GM12864 (cell line): ENCODE data around the gene BAG2.

Experiments used
- DNase-seq: peaks from one replicate; pipeline ENCODE4 v3.0.0-alpha.2; 2011; ENCODE audit warnings: low read depth
- H3K4me3 ChIP-seq: 2 replicates; pipeline ENCODE4 v1.5.1; 2011; ENCODE audit warnings: mild to moderate bottlenecking, low read depth, low read length, control low read depth
- CTCF ChIP-seq: IDR thresholded peaks from 2 replicates; pipeline ENCODE4 v1.5.1; 2011; ENCODE audit warnings: low read depth, mild to moderate bottlenecking, moderate library complexity, low read length, control low read depth, inconsistent platforms; ENCODE audit errors: missing control alignments

BAG2 gene

GRCh38 chr6:57190140-57190539 is 18.0 kb downstream of the BAG2 start:
- H3K4me3 ChIP-seq, result no peak overlapping the region
- DNase-seq, result no peak
- TF ChIP-seq CTCF, result no peak

DNA sequence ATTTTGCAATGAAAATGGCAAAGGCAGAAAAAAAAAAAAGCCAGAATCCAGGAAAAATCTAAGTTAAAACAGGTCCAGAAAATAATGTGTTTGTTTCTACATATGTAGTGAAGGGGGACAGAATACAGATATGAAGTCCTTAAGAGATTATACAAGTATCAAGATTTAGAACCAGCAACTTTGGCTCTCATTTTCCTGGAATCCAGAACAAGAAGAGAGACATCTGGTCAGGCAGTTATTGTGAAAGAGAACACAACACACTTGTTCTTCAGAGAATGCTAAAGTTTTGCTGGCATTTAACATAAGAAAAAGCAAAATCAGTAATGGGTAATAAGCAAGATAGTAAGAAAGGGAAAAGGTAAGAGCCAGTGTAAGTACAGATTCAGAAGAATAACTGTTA is 21.1 kb downstream of the BAG2 start:
- DNase-seq, result no peak
- TF ChIP-seq CTCF, result no peak
- H3K4me3 ChIP-seq, result no peak overlapping the region

DNA sequence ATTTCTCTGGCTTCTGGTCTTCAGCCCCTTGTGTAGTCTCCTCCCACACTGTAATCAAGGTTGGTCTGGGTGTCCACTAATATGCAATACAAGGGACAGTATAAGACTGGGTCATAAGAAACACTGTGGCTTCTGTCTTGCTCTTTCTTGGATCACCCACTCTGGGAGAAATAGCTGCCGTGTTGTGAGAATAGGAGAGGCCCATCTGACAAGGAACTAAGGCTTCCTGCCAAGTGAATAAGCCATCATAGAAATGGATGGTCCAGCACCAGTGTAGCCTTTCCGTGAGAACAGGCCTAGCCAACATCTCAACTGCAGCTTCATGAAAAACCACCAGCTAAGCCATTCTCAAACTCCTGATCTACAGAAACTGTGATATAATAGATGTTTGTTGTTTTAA is 23.3 kb downstream of the BAG2 start:
- no peak for DNase-seq
- TF ChIP-seq CTCF, result no peak
- no peak overlapping the region for H3K4me3 ChIP-seq

DNA sequence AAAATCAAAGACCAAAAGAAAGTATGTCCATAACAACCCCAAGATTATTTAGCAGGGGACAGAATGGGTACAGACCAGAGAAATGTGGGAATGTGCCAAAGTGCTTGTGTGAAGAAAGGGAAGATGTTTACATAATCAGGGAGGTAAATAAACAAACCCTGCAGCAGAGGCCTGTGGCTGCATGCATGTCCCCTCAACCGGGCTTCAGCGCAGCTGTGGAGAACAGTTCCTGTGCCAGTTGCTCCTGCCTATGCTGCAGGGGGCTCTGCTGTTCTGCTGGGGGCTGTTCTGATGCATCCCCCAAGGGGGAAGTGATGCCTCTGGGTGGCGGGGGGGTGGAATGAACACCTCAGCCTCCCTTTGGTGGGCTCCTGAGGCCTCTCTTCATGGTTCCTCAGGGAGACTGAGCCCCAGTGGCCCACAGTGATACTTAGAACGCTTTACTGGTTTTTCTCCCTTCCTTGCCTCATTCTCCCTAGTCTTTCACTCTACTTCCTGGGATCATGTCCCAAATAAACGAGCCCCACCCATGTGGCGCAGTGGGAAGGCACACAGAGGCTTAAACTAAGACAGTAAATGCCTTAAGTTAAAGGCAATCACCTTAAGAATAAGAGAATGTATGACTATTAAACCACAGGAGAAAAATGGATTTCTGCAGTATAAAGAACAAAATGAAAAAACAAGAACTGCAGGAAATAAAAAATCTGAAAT is 27.0 kb downstream of the BAG2 start:
- no peak for DNase-seq
- TF ChIP-seq CTCF, result no peak

DNA sequence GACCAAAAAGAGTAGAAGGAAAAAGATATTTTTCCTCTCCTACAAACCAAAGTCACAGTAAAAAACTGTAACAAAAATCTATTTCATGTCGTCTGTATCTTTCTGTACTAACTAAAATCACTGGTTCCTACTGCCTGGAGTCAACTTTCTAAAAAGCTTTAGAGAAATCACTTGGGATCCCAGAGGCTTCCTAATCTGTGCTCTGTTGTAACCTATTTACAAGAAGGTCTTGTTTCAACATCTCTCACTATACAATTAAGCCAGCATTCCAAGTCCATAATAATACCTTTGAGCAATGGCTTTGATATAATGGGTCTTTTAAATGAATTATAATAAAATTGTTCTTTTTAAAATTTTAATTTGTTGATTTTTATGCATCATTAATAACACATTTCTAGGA is 29.6 kb downstream of the BAG2 start:
- no peak for TF ChIP-seq CTCF
- no peak for DNase-seq
- H3K4me3 ChIP-seq, result no peak overlapping the region

More for the DNA sequence above, 27.0 kb downstream of the BAG2 start:
- H3K4me3 ChIP-seq, result no peak overlapping the region

GRCh38 chr6:57205550-57206328 is 33.6 kb downstream of the BAG2 start:
- no peak overlapping the region for H3K4me3 ChIP-seq
- DNase-seq, result no peak
- no peak for TF ChIP-seq CTCF

DNA sequence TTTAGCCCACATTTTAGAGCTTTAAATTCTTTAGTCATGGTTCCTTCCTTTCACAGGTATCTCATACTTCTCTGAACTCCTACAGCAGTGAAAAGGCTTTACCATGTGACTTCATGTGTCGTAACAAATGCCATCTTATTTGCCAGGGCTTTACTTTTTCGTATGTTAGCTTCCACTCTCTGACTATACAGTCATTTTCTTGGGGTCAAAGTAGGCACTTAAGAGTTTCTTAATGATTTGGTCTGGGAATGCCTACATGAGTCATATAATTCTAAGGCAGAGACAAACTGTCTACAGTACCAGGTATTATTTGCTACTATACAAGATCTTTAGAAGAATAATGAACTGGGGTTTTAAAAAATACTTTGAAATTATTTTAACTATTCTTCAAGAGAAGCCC is 35.0 kb downstream of the BAG2 start:
- no peak for DNase-seq
- H3K4me3 ChIP-seq, result no peak overlapping the region
- TF ChIP-seq CTCF, result no peak
